ENCODE data around the gene CHI3L1. TPM values are rescaled to one million over a fixed set of nuclear protein-coding genes. Genes with fewer than 3 reads are reported as not detected.
A peak's percentile ranks its signal among the peaks of the same experiment; 100 is the strongest.

CHI3L1 gene
- total RNA-seq, 1 donor from 2014 or later = 0.20 TPM

- Mint-ChIP-seq H3K27ac (ENCODE audit: unreplicated experiment) (no peak overlapping the region), H3K27me3 (ENCODE audit: low read depth, unreplicated experiment) (peaks cover 9% of the 10 kb centered on the region), H3K36me3 (ENCODE audit: low read depth, unreplicated experiment) (peaks cover 8% of the 10 kb centered on the region), H3K4me1 (ENCODE audit: low read depth, unreplicated experiment) (peaks cover 40% of the 10 kb centered on the region), H3K9me3 (ENCODE audit: unreplicated experiment) (no peaks in the 10 kb centered on the region), H3K4me3 (ENCODE audit: unreplicated experiment) (no peak overlapping the region)
- Histone ChIP-seq H3K4me2 (ENCODE audit: low read length) (peak overlapping the region; percentile 53), H3K79me2 (ENCODE audit: insufficient read depth, low read length) (no peaks in the 10 kb centered on the region), H3K4me1 (ENCODE audit: insufficient read depth, low read length) (peaks cover 35% of the 10 kb centered on the region), H4K20me1 (ENCODE audit: insufficient read depth, low read length) (no peaks in the 10 kb centered on the region), H3K27me3 (ENCODE audit: insufficient read depth, low read length) (no peaks in the 10 kb centered on the region), H2AFZ (ENCODE audit: low read depth, low read length) (peak overlapping the region; percentile 43), H3K36me3 (ENCODE audit: insufficient read depth, low read length) (no peaks in the 10 kb centered on the region), H3K9me3 (ENCODE audit: insufficient read depth, low read depth, low read length) (no peaks in the 10 kb centered on the region), H3K9ac (ENCODE audit: low read length) (peak overlapping the region; percentile 20), H3K27ac (ENCODE audit: low read depth, low read length) (peak overlapping the region; percentile 61), H3K4me3 (ENCODE audit: insufficient read depth, low read depth, low read length) (no peak overlapping the region)
- TF ChIP-seq, protein P1, sequence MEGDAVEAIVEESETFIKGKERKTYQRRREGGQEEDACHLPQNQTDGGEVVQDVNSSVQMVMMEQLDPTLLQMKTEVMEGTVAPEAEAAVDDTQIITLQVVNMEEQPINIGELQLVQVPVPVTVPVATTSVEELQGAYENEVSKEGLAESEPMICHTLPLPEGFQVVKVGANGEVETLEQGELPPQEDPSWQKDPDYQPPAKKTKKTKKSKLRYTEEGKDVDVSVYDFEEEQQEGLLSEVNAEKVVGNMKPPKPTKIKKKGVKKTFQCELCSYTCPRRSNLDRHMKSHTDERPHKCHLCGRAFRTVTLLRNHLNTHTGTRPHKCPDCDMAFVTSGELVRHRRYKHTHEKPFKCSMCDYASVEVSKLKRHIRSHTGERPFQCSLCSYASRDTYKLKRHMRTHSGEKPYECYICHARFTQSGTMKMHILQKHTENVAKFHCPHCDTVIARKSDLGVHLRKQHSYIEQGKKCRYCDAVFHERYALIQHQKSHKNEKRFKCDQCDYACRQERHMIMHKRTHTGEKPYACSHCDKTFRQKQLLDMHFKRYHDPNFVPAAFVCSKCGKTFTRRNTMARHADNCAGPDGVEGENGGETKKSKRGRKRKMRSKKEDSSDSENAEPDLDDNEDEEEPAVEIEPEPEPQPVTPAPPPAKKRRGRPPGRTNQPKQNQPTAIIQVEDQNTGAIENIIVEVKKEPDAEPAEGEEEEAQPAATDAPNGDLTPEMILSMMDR (IDR thresholded peaks at IDR 0.05; ENCODE audit: insufficient read depth, low read depth, low read length) = no peak
- DNase-seq (ENCODE audit: low read depth) = peak; percentile 89
- no peak for FAIRE-seq
Observed at GRCh38 chr1:203152158-203153034, 34.1 kb downstream of the CHI3L1 start.

DNA sequence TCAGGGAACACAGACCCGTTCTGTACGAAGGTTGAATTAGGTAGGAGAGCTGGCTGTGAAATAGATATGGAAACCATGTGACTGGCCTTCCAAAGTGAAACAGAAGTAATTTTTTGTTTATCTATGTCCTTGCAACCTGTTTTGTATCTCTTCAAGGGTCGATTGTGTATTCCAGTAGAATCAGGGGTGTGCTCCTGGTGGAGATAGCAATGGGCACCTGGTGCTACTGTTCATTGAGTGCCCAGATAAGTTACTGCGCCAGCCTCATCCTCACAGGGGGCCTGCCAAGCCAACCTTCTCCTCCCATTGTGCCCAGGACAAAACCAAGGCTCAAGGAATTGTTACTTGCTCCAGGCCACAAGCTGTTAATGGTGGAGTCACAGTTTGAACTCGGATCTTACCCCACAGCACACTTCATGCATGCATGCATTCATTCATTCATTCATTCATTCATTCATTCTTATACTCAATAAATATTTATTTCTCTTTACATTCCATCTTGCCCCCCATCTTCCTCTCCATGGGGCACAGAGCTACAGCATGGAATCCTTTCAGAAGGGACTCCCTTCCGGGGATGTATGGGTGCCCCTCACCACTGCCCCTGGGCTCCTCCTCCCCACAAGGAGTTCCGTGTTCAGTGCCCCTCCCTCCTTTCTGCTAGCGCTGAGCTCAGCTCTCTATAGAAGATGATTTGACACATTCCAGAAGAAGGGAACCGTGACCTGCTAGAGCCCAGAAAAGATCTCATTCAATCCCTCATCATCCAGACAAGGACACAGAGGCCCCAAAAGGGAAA is 34.9 kb downstream of the CHI3L1 start:
- H3K36me3 ChIP-seq (ENCODE audit: insufficient read depth, low read length) = no peaks in the 10 kb centered on the region
- Mint-ChIP-seq H3K36me3 (ENCODE audit: low read depth, unreplicated experiment) (peaks cover 7% of the 10 kb centered on the region), H3K4me1 (ENCODE audit: low read depth, unreplicated experiment) (peaks cover 43% of the 10 kb centered on the region), H3K27me3 (ENCODE audit: low read depth, unreplicated experiment) (peaks cover 9% of the 10 kb centered on the region), H3K4me3 (ENCODE audit: unreplicated experiment) (peak overlapping the region; percentile 51), H3K27ac (ENCODE audit: unreplicated experiment) (no peak overlapping the region), H3K9me3 (ENCODE audit: unreplicated experiment) (no peaks in the 10 kb centered on the region)
- no peaks in the 10 kb centered on the region for H4K20me1 ChIP-seq (ENCODE audit: insufficient read depth, low read length)
- H3K4me1 ChIP-seq (ENCODE audit: insufficient read depth, low read length) = peaks cover 36% of the 10 kb centered on the region
- no peaks in the 10 kb centered on the region for H3K9me3 ChIP-seq (ENCODE audit: insufficient read depth, low read depth, low read length)
- no peak for FAIRE-seq
- H3K27me3 ChIP-seq (ENCODE audit: insufficient read depth, low read length) = no peaks in the 10 kb centered on the region
- H2AFZ ChIP-seq (ENCODE audit: low read depth, low read length) = no peak overlapping the region
- TF ChIP-seq EZH2 (IDR thresholded peaks at IDR 0.05; ENCODE audit: insufficient read depth, low read length) = no peak
- TF ChIP-seq, protein P1 (IDR thresholded peaks at IDR 0.05; ENCODE audit: insufficient read depth, low read depth, low read length) = no peak
- H3K4me3 ChIP-seq (ENCODE audit: insufficient read depth, low read depth, low read length) = no peak overlapping the region
- peak overlapping the region; percentile 53 for H3K4me2 ChIP-seq (ENCODE audit: low read length)
- peak overlapping the region; percentile 61 for H3K27ac ChIP-seq (ENCODE audit: low read depth, low read length)
- DNase-seq (ENCODE audit: low read depth) = no peak
- peak overlapping the region; percentile 20 for H3K9ac ChIP-seq (ENCODE audit: low read length)
- H3K79me2 ChIP-seq (ENCODE audit: insufficient read depth, low read length) = no peaks in the 10 kb centered on the region
